ENCODE measurements around the gene CYTH1.

- TF ChIP-seq POLR2A (IDR thresholded peaks at IDR 0.05) (no peak), POLR2AphosphoS5 (IDR thresholded peaks at IDR 0.05; ENCODE audit: insufficient read depth in 1 of 2, low read depth in 1 of 2) (no peak)
Observed at GRCh38 chr17:78821961-78822360, 39.9 kb upstream of the CYTH1 start.

All from vagina (tissue), 2 donors.